SK-N-SH treated with all-trans-retinoic acid at 6 μM for 48 hours (cell line): ENCODE measurements around the gene SERGEF.
A peak's percentile ranks its signal among the peaks of the same experiment; 100 is the strongest.

ENCODE experiments used
- ARNTL ChIP-seq: fragments of 450-650 bp; formaldehyde crosslinking; IDR thresholded peaks from 2 replicates; pipeline ENCODE4 v1.5.0; 2020; ENCODE audit warnings: low read depth, mild to moderate bottlenecking, moderate library complexity, borderline replicate concordance
- CSDC2 ChIP-seq: fragments of 250-450 bp; sonication (Bioruptor Pico); IDR thresholded peaks from 2 replicates; pipeline ENCODE4 v1.5.0; 2020; ENCODE audit warnings: mild to moderate bottlenecking, moderate library complexity
- CSRNP3 ChIP-seq: fragments of 250-450 bp; sonication (Bioruptor Pico); IDR thresholded peaks from 2 replicates; pipeline ENCODE4 v1.5.1; 2021; ENCODE audit warnings: mild to moderate bottlenecking, moderate library complexity
- ESRRG ChIP-seq: fragments of 250-450 bp; sonication (Bioruptor Pico); IDR thresholded peaks from 2 replicates; pipeline ENCODE4 v1.6.1; 2021; ENCODE audit warnings: mild to moderate bottlenecking
- OSR1 ChIP-seq: fragments of 250-450 bp; sonication (Bioruptor Pico); IDR thresholded peaks from 2 replicates; pipeline ENCODE4 v1.8.0; 2022; ENCODE audit warnings: moderate library complexity, mild to moderate bottlenecking, inconsistent platforms
- RARB ChIP-seq: fragments of 250-450 bp; sonication (Bioruptor Pico); IDR thresholded peaks from 2 replicates; pipeline ENCODE4 v1.8.0; 2021; ENCODE audit warnings: mild to moderate bottlenecking, moderate library complexity
- SNAI2 ChIP-seq: fragments of 250-450 bp; sonication (Bioruptor Pico); IDR thresholded peaks from 2 replicates; pipeline ENCODE4 v1.5.0; 2020; ENCODE audit warnings: mild to moderate bottlenecking, moderate library complexity
- TCF4 ChIP-seq: fragments of 250-450 bp; sonication (Bioruptor Pico); IDR thresholded peaks from 2 replicates; pipeline ENCODE4 v1.8.0; 2021; ENCODE audit warnings: mild to moderate bottlenecking, moderate library complexity, borderline replicate concordance
- ZC3H10 ChIP-seq: fragments of 250-450 bp; sonication (Bioruptor Pico); IDR thresholded peaks from 2 replicates; pipeline ENCODE4 v1.5.1; 2021; ENCODE audit warnings: mild to moderate bottlenecking, moderate library complexity
- ZFP3 ChIP-seq: fragments of 250-450 bp; sonication (Bioruptor Pico); IDR thresholded peaks from 2 replicates; pipeline ENCODE4 v1.5.0; 2020; ENCODE audit warnings: mild to moderate bottlenecking, moderate library complexity
- ZFP30 ChIP-seq: fragments of 450-650 bp; formaldehyde crosslinking; IDR thresholded peaks from 2 replicates; pipeline ENCODE4 v1.5.0; 2022; ENCODE audit warnings: mild to moderate bottlenecking, moderate library complexity
- ZNF70 ChIP-seq: fragments of 450-650 bp; formaldehyde crosslinking; IDR thresholded peaks from 2 replicates; pipeline ENCODE4 v1.5.0; 2020; ENCODE audit warnings: mild to moderate bottlenecking, moderate library complexity

- TF ChIP-seq ZFP30 (CRISPR knock-in tag) = no peak
- no peak for TF ChIP-seq TCF4 (CRISPR knock-in tag)
- no peak for TF ChIP-seq CSRNP3 (CRISPR knock-in tag)
- TF ChIP-seq OSR1 = no peak
- TF ChIP-seq SNAI2 (CRISPR knock-in tag) = no peak
- no peak for TF ChIP-seq ESRRG (CRISPR knock-in tag)
- TF ChIP-seq ZNF70 (CRISPR knock-in tag) = no peak
- TF ChIP-seq CSDC2 (CRISPR knock-in tag) = no peak
- no peak for TF ChIP-seq ZC3H10
- TF ChIP-seq ARNTL (CRISPR knock-in tag) = peak; percentile 54; the same call in 1 of the 2 replicates
- no peak for TF ChIP-seq RARB (CRISPR knock-in tag)
- no peak for TF ChIP-seq ZFP3
Observed at GRCh38 chr11:17894929-17895658, 117.8 kb downstream of the SERGEF start.
